ENCODE data around the gene RAPGEF4. TPM values are rescaled to one million over a fixed set of nuclear protein-coding genes. Genes with fewer than 3 reads are reported as not detected.

The RAPGEF4 gene
- 18.6 TPM for total RNA-seq

DNA sequence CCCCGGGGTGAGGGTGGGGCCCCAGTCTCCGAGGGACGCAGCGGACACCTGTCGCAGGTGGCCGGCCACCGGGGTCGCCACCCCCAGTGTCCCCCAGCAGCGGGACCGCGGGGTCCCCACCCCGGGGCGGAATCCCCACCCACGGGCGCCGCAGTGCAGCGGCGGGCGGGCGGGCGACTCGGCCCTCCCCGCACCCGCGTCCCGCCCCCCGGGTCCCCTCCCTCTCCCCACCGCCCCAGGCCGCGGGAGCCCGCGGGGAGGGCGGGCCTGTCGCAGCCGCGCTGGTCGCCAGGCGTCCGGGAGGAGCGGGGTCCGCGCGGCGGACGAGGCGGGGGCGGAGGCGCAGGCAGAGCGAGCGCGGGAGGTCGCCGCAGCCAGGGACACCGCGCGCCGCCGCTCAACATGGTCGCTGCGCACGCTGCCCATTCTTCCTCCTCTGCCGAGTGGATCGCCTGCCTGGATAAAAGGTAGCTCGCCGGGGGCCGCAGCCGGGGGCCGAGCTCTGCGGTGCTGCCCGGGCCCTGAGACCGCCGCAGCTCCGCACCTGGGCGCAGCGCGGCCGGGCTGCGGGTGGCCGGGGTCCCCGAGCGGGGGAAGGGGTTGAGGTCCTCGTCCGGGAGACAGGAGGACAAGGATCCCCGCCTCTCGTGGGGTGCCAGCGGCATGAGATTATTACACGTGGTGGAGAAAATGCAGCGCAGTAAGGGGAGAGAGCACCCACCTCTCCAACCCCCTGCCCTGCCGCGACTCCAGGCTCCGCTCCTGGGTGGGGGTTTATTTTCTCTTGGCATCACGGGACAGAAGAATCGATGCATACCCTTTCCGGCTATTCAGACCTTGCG, at the start of gene RAPGEF4:
RAPGEF4 (plus strand) TSS at position 264 of the 842 bp plus-strand sequence; CDS start at position 403, 139 bp downstream.
- DNase-seq (ENCODE audit: low spot score) = no peak

DNA sequence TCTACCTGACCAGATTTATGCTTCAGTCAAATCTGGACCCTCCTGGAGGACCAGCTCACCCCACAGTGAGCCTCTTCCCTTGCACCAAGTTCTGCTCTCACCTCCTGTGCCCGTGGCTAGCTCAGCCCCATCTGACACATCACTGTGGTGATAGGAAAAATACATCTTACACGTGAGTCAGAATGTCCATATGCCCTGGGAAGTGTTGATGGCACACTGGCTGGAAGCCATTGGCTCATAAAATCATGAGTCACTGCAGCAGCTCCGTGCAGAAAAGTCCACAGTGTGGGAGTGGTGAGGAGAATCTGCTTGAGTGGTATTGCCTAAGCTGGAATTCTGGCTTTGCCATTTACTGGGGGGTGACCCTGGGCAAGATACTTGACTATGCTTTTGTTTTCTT, 42.6 kb upstream of the RAPGEF4 start:
- DNase-seq (ENCODE audit: low spot score) = no peak

DNA sequence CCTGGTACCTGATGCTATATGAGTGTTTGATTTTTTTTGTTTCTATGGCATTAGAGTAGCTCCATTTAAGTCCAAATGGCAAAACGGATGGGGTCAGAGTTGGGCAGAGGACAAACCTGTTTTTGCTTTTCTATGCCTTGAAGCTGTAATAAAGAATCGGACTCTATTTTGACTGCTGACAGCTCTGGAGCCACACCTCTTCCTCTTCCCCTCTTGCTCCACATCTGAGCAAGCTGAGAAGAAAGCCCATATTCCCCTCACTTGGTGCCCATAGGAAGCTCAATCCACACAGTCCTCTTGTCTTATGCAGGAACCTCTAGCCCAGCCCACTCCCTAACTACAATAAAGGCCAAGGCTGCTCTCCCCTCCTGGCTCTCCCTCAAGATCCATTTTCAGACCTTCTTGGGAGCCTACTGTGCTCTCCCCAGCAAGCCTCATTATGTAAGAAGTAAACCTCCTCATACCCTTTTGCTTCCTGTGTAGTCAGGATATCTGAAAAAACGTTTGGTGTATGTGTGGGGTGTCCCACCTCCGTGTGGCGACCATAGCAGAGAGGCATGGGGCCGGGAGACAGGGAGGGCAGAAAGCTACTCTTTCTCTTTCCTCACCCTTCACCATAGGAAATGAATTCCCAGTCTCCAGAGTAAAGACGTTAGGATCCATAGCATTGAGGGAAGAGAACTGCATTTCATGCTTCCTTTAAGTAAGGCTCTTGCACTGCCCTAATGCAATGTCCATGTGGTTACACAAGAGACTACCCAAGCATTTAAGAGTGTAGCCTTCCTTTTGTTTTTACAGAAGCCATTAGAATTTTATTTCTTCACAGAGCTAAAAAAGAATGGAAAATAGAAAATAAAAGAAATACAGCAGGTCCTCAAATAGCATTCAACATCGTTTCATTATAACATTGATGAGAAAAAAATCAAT, 41.9 kb upstream of the RAPGEF4 start:
- DNase-seq (ENCODE audit: low spot score) = no peak

DNA sequence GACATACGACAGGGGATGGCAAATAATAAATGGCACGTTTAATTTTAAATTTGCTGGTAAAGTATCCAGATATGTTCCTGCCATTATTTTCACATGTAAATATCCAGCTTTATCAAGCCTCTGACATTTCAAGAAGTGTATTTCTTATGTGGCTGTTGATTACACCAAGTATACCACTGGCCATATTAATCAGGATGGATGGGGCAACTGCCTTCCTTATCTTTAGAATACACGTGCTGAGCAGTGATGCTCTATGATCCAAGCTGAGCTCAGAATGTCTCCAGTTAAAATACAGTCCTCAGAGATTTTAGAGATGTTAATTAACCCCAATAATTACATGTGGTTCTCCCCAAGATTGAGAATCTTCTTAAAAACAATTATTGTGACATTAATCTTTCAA, 38.3 kb upstream of the RAPGEF4 start:
- no peak for DNase-seq (ENCODE audit: low spot score)

DNA sequence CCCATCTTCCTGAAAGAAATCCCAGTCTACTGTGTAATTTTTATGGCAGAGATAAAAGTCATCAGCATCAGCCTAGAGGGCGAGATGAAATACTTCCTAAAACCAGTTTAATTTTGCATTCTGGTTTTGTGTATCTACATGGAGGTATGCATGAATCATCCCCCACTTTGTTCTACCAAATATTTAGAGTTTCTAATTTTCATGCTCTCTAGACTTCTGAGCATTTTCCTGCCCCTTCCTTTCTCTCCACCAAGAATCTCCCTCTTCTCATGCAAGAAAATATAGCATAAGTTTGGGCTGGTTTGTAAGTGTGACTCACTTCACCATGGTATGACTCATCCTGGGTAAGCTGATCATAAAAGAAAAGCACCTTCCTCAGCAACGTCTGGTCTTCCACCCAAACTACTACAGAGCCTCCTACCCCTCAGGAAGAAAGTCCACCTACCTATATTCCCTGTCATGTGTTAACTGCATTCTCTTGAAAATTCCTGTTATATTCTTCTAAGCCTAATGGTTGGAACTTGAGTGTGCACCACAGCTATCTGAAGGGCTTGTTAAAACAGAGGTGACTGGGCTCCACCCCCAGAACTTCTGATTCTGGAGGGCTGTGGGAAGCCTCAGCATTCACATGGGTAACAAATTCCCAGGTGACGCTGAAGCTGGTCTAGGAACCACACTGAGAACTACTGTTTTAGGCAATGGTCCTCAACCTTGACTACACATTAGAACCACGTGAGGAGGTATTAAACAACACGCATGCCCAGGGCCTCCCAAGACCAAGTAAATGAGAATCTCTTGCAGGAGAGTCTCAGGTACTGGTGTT, 37.4 kb upstream of the RAPGEF4 start:
- DNase-seq (ENCODE audit: low spot score) = no peak

DNA sequence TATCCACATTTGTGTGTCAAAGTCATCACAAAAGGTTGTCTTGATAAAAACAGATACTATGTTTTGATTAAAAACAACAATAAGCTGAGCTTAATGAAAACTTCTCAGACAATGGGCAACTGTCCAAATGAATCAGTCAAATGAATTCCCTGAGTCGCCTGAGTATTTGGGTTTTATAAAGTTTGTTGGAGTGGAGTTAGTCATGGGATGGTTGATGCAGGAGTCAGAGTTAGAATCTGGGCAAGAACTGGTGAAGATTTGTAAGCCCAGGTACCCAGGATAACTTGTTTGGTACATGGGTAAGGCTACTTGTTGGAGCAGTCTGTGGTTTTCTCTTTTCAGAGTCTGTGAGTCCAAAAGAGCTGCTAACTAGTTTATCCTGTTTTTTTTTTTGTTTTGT, 34.4 kb upstream of the RAPGEF4 start:
- no peak for DNase-seq (ENCODE audit: low spot score)

DNA sequence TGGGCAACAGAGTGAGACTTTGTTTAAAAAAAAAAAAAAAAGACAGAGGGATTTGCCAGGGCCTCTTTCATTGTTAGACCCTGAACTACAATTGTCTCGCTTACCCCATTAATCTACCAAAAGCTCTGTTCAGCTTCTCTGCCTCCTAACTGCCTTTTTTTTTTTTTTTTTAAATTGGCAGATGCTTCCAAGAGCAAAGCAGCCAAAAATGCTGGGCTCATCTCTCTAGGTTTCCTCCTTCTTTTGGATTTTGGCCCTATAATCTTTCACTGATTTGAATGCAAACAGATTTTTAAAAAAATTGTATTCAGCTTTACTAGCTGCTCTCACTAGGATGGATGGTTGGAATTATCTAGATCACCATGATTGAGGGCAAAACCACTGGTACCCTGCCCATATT, 33.2 kb upstream of the RAPGEF4 start:
- no peak for DNase-seq (ENCODE audit: low spot score)

DNA sequence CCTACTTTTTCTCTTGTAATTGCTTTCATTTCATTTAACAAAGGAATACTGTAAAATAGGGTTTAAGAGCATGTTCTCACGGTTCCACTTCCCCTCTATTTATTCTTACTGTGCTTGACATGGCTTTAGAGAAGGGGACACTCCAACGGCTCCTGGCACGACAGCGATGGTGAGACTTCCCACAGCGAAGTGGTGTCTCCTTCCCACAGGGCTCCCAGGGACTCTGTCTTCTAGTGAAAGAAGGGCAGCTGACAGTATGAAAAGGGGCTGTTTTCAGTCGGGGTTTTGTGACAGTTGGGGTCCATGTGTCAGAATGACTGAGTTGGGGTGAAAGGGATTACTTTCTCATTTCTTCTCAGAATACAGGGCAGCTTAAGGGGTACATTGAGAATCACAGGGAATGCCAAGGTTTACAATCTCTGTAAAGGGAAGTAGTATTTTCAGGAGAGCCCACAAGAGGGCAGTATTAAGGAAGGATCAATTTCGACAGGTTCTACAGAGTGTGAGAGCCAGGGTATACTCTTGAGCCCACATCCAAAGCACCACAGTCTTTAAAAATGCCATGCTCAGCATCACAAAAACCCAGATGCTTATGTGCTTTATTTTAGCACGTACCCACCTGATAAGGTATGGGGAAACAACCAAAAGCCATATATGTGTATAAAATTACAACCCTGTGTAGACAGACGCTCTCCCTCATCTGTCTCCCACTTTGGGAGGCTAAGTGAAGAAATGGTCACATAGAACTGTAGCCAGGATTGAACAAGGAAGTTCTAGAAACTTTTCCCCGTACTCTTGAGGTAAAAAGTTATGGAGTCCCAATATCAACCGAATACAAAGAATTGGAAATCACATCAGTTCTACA, 31.3 kb upstream of the RAPGEF4 start:
- no peak for DNase-seq (ENCODE audit: low spot score)

DNA sequence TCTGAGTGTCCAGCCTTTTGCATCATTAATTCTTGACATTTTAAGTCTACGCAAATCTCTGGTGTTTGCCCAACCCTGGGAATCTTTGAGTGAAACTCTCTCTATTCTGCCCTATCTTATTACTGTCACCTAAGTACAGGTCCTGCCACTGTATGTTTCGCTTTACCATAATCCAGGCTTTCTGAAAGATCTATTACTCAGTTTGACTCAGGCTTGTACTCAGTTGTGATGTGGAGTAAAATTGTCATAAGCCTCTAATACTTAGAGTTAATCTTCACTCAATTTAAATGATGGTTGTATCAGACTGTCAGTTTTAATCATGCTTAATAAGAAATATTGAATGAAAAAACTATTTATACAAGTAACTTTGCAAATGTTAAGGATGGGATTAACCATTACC, 30.3 kb upstream of the RAPGEF4 start:
- no peak for DNase-seq (ENCODE audit: low spot score)

DNA sequence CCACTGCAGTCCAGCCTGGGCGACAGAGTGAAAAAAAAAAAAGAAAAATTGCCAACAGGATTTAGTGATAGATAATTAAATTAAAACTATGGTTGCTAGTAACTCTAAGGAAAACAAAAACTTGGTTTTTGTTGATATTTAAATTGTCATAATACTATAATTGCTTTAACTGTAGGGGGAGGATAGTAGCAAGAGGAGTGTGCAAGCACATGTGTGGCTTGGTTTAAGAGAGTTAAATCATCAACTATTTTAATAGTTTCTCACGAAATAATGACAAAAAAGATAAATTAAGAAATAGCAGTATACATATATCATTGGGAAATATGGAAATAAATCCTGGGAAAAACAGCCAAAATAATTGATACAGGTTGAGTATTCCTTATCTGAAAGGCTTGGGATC, 27.4 kb upstream of the RAPGEF4 start:
- no peak for DNase-seq (ENCODE audit: low spot score)

DNA sequence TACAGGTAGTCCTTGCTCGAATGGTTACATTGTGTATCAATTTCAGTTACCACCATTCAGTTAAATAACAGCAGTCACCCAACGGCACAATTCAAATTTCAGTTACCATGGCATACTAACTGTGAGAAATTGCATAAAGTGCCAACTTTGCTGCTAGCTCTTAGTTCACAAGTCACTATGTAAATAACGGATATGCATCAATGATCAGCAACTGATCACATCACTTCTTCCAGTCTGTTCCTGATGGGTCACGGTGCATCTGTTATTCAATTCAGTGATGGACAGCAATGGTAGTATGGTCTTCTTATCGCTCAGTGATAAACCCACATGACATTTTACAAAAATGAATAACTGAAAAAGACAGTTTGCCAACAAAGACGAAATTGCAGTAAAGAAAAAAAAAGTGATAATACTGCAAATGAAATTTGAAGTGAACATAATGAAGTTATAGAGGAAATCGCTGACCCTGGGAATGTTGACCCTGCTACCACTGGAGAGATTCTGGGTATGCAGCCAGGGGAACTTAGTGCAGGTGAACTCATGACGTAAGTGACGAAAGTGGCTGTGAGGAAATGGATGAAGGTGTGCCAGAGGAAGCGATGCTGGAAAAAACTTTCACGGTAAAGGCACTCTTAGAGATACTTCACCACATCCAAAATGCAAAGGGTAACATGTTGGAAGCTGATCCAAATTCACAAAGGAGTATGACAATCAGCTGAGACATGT, 25.9 kb upstream of the RAPGEF4 start:
- no peak for DNase-seq (ENCODE audit: low spot score)

DNA sequence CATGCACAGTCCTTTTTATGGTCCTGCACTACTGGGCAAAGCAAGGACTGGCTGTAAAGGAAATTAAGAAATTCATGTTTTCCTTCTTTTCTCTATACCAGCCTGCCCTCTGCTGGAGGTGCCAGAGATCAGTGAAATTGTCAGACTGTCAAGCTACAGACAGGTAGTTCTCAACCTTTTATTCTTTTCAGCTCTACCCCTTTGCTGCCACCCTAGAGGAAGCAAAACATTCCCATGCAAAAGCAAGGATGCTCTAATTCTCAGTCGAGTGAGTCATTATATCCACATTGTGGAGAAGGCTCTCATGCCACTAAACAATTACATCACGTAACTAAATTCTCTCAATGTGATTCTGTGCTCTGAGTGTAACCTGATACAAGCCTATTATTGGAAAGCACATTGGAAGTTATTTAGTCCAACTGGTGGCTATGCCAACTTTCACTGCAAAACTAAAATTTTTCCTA, 25.0 kb upstream of the RAPGEF4 start:
- no peak for DNase-seq (ENCODE audit: low spot score)

DNA sequence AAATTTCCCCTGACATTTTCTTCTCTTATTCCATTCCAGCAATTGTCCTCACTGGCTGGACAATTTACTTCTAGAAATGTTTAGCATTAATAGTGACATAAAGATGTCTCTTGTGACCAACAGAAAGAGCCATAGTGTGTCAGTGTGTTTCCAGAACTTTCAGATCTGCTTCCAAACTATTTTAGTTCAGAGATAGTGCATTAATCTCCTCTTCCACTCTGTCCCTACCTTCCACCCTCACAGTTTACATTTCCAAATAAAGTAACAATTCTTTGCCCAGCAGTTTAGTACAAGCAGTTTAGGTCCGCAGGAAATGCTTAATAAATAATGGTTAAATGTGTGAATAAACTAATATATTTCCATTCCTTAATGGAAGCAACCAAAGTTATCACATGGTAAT, 24.5 kb upstream of the RAPGEF4 start:
- no peak for DNase-seq (ENCODE audit: low spot score)

DNA sequence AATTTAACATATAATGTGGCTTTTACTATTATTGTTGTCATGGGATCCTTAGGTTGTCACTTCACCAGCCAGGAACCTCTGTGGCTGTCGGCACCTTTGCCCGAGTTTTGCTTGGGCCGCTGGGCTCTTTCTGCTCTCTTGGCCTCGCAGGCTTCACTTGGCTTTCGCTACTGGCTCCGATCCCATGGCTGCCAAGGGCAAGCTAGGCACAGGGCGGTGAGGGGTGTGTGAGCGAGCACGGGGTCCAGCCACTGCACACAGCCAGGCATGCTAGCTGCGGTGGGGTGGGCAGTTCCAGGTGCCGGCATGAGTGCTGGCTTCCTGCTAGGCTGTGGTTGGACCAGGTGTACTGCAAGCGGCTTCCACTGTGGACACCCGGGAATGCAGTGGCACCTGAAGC, 23.4 kb upstream of the RAPGEF4 start:
- DNase-seq (ENCODE audit: low spot score) = no peak

DNA sequence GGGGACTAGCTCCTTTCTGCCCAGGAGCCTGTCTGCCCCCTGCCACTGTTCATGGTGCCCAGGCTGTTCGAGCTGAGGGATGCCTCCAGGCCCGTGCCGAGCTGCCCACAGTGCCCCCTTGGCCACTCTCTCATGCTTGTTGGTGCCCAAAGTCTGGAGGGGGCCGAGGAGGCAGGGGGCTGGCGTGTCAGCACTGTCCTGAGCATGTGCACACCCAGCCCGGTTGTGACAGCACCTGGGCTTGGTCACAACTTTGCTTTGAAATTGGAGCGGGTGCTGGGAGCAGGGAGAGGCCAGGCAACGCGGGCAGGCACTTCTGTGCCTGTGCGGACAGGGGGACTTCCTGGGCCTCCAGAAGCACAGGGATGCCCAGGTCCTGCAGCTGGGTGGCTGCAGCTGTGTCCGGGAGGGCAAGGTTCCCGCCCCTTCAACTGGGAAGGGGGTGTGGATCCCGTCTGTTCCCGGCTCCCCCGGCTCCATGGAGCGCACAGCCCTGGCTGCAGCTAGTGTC, 22.2 kb upstream of the RAPGEF4 start:
- no peak for DNase-seq (ENCODE audit: low spot score)

DNA sequence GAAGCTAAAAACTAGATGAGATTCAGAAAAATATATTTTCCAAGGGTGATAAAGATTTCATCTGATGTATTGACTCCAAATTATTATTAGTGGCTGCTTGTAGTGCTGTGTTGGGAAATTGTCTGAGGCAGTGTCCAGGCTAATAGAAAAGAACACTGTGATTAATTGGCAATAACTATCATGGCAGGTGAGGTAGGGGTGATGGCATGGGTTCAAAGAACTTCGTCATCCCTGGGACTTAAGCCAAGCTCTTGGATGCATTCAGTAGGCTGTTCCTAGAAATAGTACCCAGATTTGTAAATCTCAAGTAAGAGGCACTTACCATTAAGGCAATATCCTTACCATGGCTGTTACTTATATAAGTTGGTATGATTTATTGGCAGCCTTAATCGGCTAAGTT, 13.2 kb upstream of the RAPGEF4 start:
- DNase-seq (ENCODE audit: low spot score) = no peak

DNA sequence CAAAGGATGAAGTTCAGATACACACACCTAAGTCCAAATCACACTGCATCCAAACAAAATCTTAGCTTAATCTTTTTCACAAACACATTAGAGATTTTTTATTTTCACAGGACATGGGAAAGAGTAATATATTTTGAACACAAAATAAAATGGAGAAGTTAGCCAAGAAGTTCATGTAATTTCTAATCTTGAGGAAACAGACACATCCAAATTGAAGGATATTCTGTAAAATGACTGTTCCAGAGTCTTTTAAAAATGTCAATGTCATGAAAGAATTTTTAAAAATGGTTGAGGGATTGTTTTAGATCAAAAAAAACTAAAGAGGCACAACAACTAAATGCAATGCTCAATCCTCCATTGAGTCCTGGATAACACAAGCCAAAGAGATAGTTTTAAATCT, 12.4 kb upstream of the RAPGEF4 start:
- no peak for DNase-seq (ENCODE audit: low spot score)

DNA sequence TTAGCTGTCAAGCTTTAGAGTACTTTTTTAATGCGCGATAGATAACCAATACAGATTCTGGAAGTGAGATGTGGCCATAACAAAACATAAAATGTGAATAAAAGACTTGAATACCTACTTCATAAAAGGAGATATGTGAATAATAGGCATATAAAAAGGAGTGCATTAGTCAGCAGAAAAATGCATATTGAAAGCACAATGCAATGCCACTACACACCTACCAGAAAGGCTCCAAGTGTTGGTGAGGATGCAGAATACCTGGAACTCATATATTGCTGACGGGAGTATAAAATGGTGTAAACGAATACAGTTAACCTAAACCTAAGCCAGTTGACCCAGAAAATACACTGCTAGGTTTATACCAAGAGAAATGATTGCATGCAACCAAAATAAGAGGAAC, 10.9 kb upstream of the RAPGEF4 start:
- DNase-seq (ENCODE audit: low spot score) = no peak

DNA sequence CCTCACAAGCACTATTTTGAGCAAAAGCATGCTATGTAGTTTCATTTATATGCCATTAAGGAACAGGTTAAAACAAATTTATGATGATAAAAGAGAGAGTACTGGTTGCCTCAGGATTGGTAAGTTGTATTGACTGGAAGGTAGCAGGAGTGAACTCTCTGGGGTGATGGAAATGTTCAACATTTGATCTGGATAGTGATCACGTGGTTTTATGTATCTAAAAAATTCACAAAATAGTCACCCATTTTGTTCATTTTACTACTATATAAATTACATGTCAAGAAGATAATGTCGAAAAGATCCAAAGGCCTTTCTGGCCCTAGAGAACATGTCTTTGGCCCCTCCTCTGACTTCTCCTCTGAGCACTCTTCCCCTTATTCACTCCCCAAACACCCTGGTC, 10.4 kb upstream of the RAPGEF4 start:
- DNase-seq (ENCODE audit: low spot score) = no peak

DNA sequence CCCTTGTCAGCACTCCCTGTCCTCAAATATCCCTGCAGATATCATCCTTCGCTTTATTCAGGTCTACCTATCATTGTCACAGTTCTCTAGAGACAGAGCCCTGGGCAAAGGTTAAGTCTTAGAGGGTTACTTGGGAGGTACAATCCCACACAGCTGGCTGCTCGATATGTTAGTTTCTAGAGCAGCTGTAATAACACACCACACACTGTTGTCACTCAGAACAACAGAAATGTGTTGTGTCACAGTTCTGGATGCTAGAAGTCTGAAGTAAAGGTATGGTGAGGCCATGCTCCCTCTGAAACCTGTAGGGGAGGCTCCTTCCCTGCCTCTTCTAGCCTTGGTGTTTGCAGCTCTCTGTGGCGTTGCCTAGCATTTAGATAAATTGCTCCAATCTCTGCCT, 9.9 kb upstream of the RAPGEF4 start:
- no peak for DNase-seq (ENCODE audit: low spot score)
